NCI-H1048 (cell line): ENCODE results near the gene DDX17.
"Not testable (repeated sequence)": the region's sequence is repeated elsewhere in the genome, so short reads cannot be mapped to it uniquely, and the experiment has no call there.

Source experiments
- DNase-seq: peaks from one replicate; lab custom pipeline; 2025; lab: John Stamatoyannopoulos, UW

DDX17 gene

GRCh38 chr22:38491707-38492348 lies 14.3 kb downstream of the DDX17 start:
- DNase-seq = no peak

- DNase-seq = no peak
Measured at GRCh38 chr22:38490915-38491314, 15.2 kb downstream of the DDX17 start.

- no peak for DNase-seq
Measured at GRCh38 chr22:38490475-38490874, 15.6 kb downstream of the DDX17 start.

- no peak for DNase-seq
Measured at GRCh38 chr22:38489561-38490145, 16.5 kb downstream of the DDX17 start.

- DNase-seq = no peak
Measured at GRCh38 chr22:38489142-38489541, 17.0 kb downstream of the DDX17 start.

GRCh38 chr22:38487946-38488345 lies 18.2 kb downstream of the DDX17 start:
- no peak for DNase-seq

- DNase-seq = no peak
Measured at GRCh38 chr22:38485783-38486182, 20.3 kb downstream of the DDX17 start.

- DNase-seq = no peak
Measured at GRCh38 chr22:38484244-38484643, 21.9 kb downstream of the DDX17 start.

- DNase-seq = no peak
Measured at GRCh38 chr22:38482662-38483308, 23.3 kb downstream of the DDX17 start.

- no peak for DNase-seq
Measured at GRCh38 chr22:38481871-38482332, 24.2 kb downstream of the DDX17 start.

GRCh38 chr22:38481162-38481870 lies 24.8 kb downstream of the DDX17 start:
- DNase-seq = no peak

- DNase-seq = peak; percentile 42
Measured at GRCh38 chr22:38479096-38479837, 26.8 kb downstream of the DDX17 start.

GRCh38 chr22:38477585-38477984 lies 28.5 kb downstream of the DDX17 start:
- no peak for DNase-seq

GRCh38 chr22:38474003-38474607 lies 32.0 kb downstream of the DDX17 start:
- DNase-seq = no peak

- no peak for DNase-seq
Measured at GRCh38 chr22:38471237-38471636, 34.9 kb downstream of the DDX17 start.

- not testable (repeated sequence) for DNase-seq
Measured at GRCh38 chr22:38470179-38470578, 35.9 kb downstream of the DDX17 start.

GRCh38 chr22:38469306-38469781 lies 36.8 kb downstream of the DDX17 start:
- no peak for DNase-seq

GRCh38 chr22:38468443-38469305 lies 37.4 kb downstream of the DDX17 start:
- no peak for DNase-seq

- no peak for DNase-seq
Measured at GRCh38 chr22:38467904-38468442, 38.1 kb downstream of the DDX17 start, which contains the start of gene KDELR3. Gene KDELR3 (plus strand): TSS chr22:38468096. CDS start chr22:38468234, 138 bp downstream.

- DNase-seq = no peak
Measured at GRCh38 chr22:38467438-38467903, 38.6 kb downstream of the DDX17 start.
